BJ (cell line): ENCODE results near the gene PGBD2. TPM values are rescaled to one million over a fixed set of nuclear protein-coding genes. Genes with fewer than 3 reads are reported as not detected.

Experiments used
- polyA plus RNA-seq: library from polyadenylated mRNA; depleted of rRNA; stranded (reverse); fragments of >200 nt; gene quantifications from 2 replicates; pipeline ENCODE4 v1.2.3, GENCODE V29; 2011; rRNA removed
- small RNA-seq: library from RNA; depleted of rRNA; stranded (forward); fragments of <200 nt; gene quantifications from one replicate; pipeline ENCODE3, GENCODE V24; 2012; ENCODE audit warnings: low replicate concordance, low read depth; ENCODE audit not compliant: insufficient read length

Gene PGBD2
- polyA plus RNA-seq, 1 experiment: 3.8 TPM

Small RNAs within 50 kb of the gene (small RNA-seq; reads per million reads assigned to genes)
- not detected for gene RNU6-1205P

Other genes starting within 250 kb of the PGBD2 start
- gene OR14I1, start 203.5 kb upstream of the PGBD2 start, polyA plus RNA-seq: not detected in 2 replicates
- not detected in 2 replicates for gene LYPD8, start 150.5 kb upstream of the PGBD2 start, polyA plus RNA-seq
- gene SH3BP5L, start 80.3 kb upstream of the PGBD2 start, polyA plus RNA-seq: 23.2 and 32.5 TPM in 2 replicates
- 13.9 and 17.1 TPM in 2 replicates for gene ZNF672, start 68.0 kb upstream of the PGBD2 start, polyA plus RNA-seq
- gene ZNF692, start 47.1 kb upstream of the PGBD2 start, polyA plus RNA-seq: 13.1 and 19.5 TPM in 2 replicates